Measurements from ENCODE around the gene BCHE.

The BCHE gene

GRCh38 chr3:165755571-165755970 is 81.7 kb downstream of the BCHE start:
- DNase-seq, result no peak
- no peak for TF ChIP-seq CTCF (IDR thresholded peaks at IDR 0.05; ENCODE audit: low read depth, low read length)
- Histone ChIP-seq H3K4me1 (no peaks in the 10 kb centered on the region), H3K27me3 (no peaks in the 10 kb centered on the region), H3K9me3 (no peaks in the 10 kb centered on the region), H3K4me3 (ENCODE audit: low read depth, low read length) (no peak overlapping the region), H3K36me3 (no peaks in the 10 kb centered on the region)

- no peak for DNase-seq
- Histone ChIP-seq H3K4me3 (ENCODE audit: low read depth, low read length) (no peak overlapping the region), H3K36me3 (no peaks in the 10 kb centered on the region), H3K9me3 (no peaks in the 10 kb centered on the region), H3K27me3 (no peaks in the 10 kb centered on the region), H3K4me1 (no peaks in the 10 kb centered on the region)
- no peak for TF ChIP-seq CTCF (IDR thresholded peaks at IDR 0.05; ENCODE audit: low read depth, low read length)
Observed at GRCh38 chr3:165754219-165755007, 82.8 kb downstream of the BCHE start.

- no peak for TF ChIP-seq CTCF (IDR thresholded peaks at IDR 0.05; ENCODE audit: low read depth, low read length)
- H3K4me3 ChIP-seq (ENCODE audit: low read depth, low read length), result no peak overlapping the region
- no peaks in the 10 kb centered on the region for H3K27me3 ChIP-seq
- no peak for DNase-seq
- H3K9me3 ChIP-seq, result no peaks in the 10 kb centered on the region
- no peaks in the 10 kb centered on the region for H3K36me3 ChIP-seq
- H3K4me1 ChIP-seq, result no peaks in the 10 kb centered on the region
Observed at GRCh38 chr3:165753560-165753959, 83.7 kb downstream of the BCHE start.

GRCh38 chr3:165751637-165752036 is 85.6 kb downstream of the BCHE start:
- TF ChIP-seq CTCF (IDR thresholded peaks at IDR 0.05; ENCODE audit: low read depth, low read length), result no peak
- Histone ChIP-seq H3K9me3 (no peaks in the 10 kb centered on the region), H3K4me1 (no peaks in the 10 kb centered on the region), H3K4me3 (ENCODE audit: low read depth, low read length) (no peak overlapping the region), H3K36me3 (no peaks in the 10 kb centered on the region), H3K27me3 (no peaks in the 10 kb centered on the region)
- no peak for DNase-seq

GRCh38 chr3:165749821-165750220 is 87.4 kb downstream of the BCHE start:
- Histone ChIP-seq H3K4me1 (no peaks in the 10 kb centered on the region), H3K27me3 (no peaks in the 10 kb centered on the region), H3K9me3 (no peaks in the 10 kb centered on the region), H3K36me3 (no peaks in the 10 kb centered on the region), H3K4me3 (ENCODE audit: low read depth, low read length) (no peak overlapping the region)
- no peak for TF ChIP-seq CTCF (IDR thresholded peaks at IDR 0.05; ENCODE audit: low read depth, low read length)
- DNase-seq, result no peak

GRCh38 chr3:165749241-165749640 is 88.0 kb downstream of the BCHE start:
- TF ChIP-seq CTCF (IDR thresholded peaks at IDR 0.05; ENCODE audit: low read depth, low read length), result no peak
- DNase-seq, result no peak
- no peaks in the 10 kb centered on the region for H3K9me3 ChIP-seq

More at GRCh38 chr3:165749241-165749640, 88.0 kb downstream of the BCHE start:
- no peak overlapping the region for H3K4me3 ChIP-seq (ENCODE audit: low read depth, low read length)
- no peaks in the 10 kb centered on the region for H3K36me3 ChIP-seq
- no peaks in the 10 kb centered on the region for H3K27me3 ChIP-seq
- no peaks in the 10 kb centered on the region for H3K4me1 ChIP-seq
